Activated CD4-positive, alpha-beta T cell treated with anti-CD3 and anti-CD28 coated beads for 48 hours (primary cell): Measurements from ENCODE around the gene GDPD5.

Experiments used
- DNase-seq: peaks from one replicate; pipeline ENCODE4 v3.0.0-alpha.2; 2020

Gene GDPD5

GRCh38 chr11:75525433-75526191, at the start of gene GDPD5:
Gene GDPD5 (minus strand): TSS chr11:75525941. CDS start chr11:75477735, 48,206 bp downstream.
- DNase-seq, result peak; percentile 89

- no peak for DNase-seq
Measured at GRCh38 chr11:75574698-75575602, 49.2 kb upstream of the GDPD5 start.

- no peak for DNase-seq
Measured at GRCh38 chr11:75572744-75573143, 47.0 kb upstream of the GDPD5 start.

- DNase-seq, result no peak
Measured at GRCh38 chr11:75571625-75572024, 45.9 kb upstream of the GDPD5 start.

- no peak for DNase-seq
Measured at GRCh38 chr11:75570559-75571139, 44.9 kb upstream of the GDPD5 start.

GRCh38 chr11:75568616-75569219, 43.0 kb upstream of the GDPD5 start:
- no peak for DNase-seq

- DNase-seq, result no peak
Measured at GRCh38 chr11:75567971-75568370, 42.2 kb upstream of the GDPD5 start.

- no peak for DNase-seq
Measured at GRCh38 chr11:75566763-75567279, 41.1 kb upstream of the GDPD5 start.

GRCh38 chr11:75565916-75566762, 40.4 kb upstream of the GDPD5 start:
- no peak for DNase-seq

GRCh38 chr11:75565221-75565814, 39.6 kb upstream of the GDPD5 start:
- no peak for DNase-seq

- no peak for DNase-seq
Measured at GRCh38 chr11:75563978-75564552, 38.3 kb upstream of the GDPD5 start.

- no peak for DNase-seq
Measured at GRCh38 chr11:75563501-75563977, 37.8 kb upstream of the GDPD5 start.

- DNase-seq, result no peak
Measured at GRCh38 chr11:75562836-75563484, 37.2 kb upstream of the GDPD5 start.

- peak; percentile 85 for DNase-seq
Measured at GRCh38 chr11:75562048-75562835, 36.5 kb upstream of the GDPD5 start, which contains the start of gene SERPINH1. Gene SERPINH1 (plus strand): TSS chr11:75562253. CDS start chr11:75566350, 4,097 bp downstream.

- no peak for DNase-seq
Measured at GRCh38 chr11:75561426-75562047, 35.8 kb upstream of the GDPD5 start.

GRCh38 chr11:75560644-75561043, 34.9 kb upstream of the GDPD5 start:
- no peak for DNase-seq

- no peak for DNase-seq
Measured at GRCh38 chr11:75558939-75559843, 33.5 kb upstream of the GDPD5 start.
